CD4-positive, CD25-positive, alpha-beta regulatory T cell (primary cell): Measurements from ENCODE around the gene MADD. TPM values are rescaled to one million over a fixed set of nuclear protein-coding genes. Genes with fewer than 3 reads are reported as not detected.

Experiments
- ATAC-seq, 2 donors: fragments of 150-1000 bp; cut with Tn5 transposase; one replicate each; pipeline ENCODE4 v1.10.0; 2021; ENCODE audit warnings: low read depth in 2 of 2, moderate number of reproducible peaks in 2 of 2, moderate library complexity in 1 of 2
- DNase-seq, 3 donors: peaks; one replicate each; pipeline versions ENCODE4 v3.0.0 to v3.0.0-alpha.2; 2012 to 2022; ENCODE audit warnings: mixed read lengths in 1 of 3
- H3K27ac ChIP-seq: one replicate; pipeline ENCODE4 v1.7.0; 2013; ENCODE audit warnings: mild to moderate bottlenecking, low read length; ENCODE audit not compliant: insufficient read depth, poor library complexity, severe bottlenecking
- H3K27me3 ChIP-seq: one replicate; pipeline ENCODE4 v1.7.0; 2013; ENCODE audit warnings: low read length; ENCODE audit not compliant: control insufficient read depth, insufficient read depth
- H3K36me3 ChIP-seq: one replicate; pipeline ENCODE4 v1.7.0; 2013; ENCODE audit warnings: mild to moderate bottlenecking, low read length, moderate library complexity; ENCODE audit not compliant: control insufficient read depth, insufficient read depth
- H3K4me1 ChIP-seq: 2 replicates; pipeline ENCODE4 v1.7.0; 2013; ENCODE audit warnings: mild to moderate bottlenecking, low read length; ENCODE audit not compliant: insufficient read depth, control insufficient read depth, poor library complexity, severe bottlenecking
- H3K4me3 ChIP-seq: one replicate; pipeline ENCODE4 v1.7.0; 2013; ENCODE audit warnings: low read depth, mild to moderate bottlenecking, low read length, moderate library complexity
- H3K9me3 ChIP-seq, 2 experiments: 1 replicate in 1 of 2; 2 replicates in 1 of 2; pipeline ENCODE4 v1.7.0; 2013; ENCODE audit warnings: low read length in 2 of 2, mild to moderate bottlenecking in 1 of 2, moderate library complexity in 1 of 2; ENCODE audit not compliant: control insufficient read depth in 2 of 2
- H3K27ac Mint-ChIP-seq, 3 donors: one replicate each; pipeline ENCODE4 v1.8.0; 2020 to 2022; ENCODE audit warnings: mild to moderate bottlenecking in 3 of 3, mixed read lengths in 3 of 3, moderate library complexity in 2 of 3
- H3K27me3 Mint-ChIP-seq: one replicate; pipeline ENCODE4 v1.8.0; 2022; ENCODE audit warnings: mild to moderate bottlenecking, mixed read lengths
- H3K36me3 Mint-ChIP-seq: one replicate; pipeline ENCODE4 v1.8.0; 2020; ENCODE audit warnings: mixed read lengths
- H3K4me1 Mint-ChIP-seq, 4 donors: one replicate each; pipeline ENCODE4 v1.8.0; 2020 to 2022; ENCODE audit warnings: mixed read lengths in 4 of 4, mild to moderate bottlenecking in 1 of 4
- H3K4me3 Mint-ChIP-seq, 4 donors: one replicate each; pipeline ENCODE4 v1.8.0; 2020 to 2022; ENCODE audit warnings: mild to moderate bottlenecking in 4 of 4, mixed read lengths in 4 of 4, moderate library complexity in 3 of 4
- H3K9me3 Mint-ChIP-seq, 7 donors: one replicate each; pipeline ENCODE4 v1.8.0; 2020 to 2022; ENCODE audit warnings: mixed read lengths in 7 of 7, mild to moderate bottlenecking in 3 of 7, moderate library complexity in 2 of 7
- polyA plus RNA-seq, 4 donors: library from polyadenylated mRNA; unstranded; fragments of 300-500 nt; fragmentation: Illumina TruSeq; gene quantifications; one replicate each; pipeline ENCODE4 v1.2.3, GENCODE V29; 2021
- total RNA-seq: library from RNA; stranded (reverse); gene quantifications from one replicate; pipeline ENCODE4 v1.2.3, GENCODE V29; 2022

MADD gene
- total and polyA plus RNA-seq, 5 donors from 2014 or later: 17.8 to 179 (median 25.5) TPM

GRCh38 chr11:47354913-47355282, 85.0 kb downstream of the MADD start:
- H3K36me3 ChIP-seq: no peaks in the 10 kb centered on the region
- peaks cover 0 to 7% (median 2%) of the 10 kb centered on the region in 4 donors for H3K4me1 Mint-ChIP-seq
- H3K27ac Mint-ChIP-seq: no peak overlapping the region

DNA sequence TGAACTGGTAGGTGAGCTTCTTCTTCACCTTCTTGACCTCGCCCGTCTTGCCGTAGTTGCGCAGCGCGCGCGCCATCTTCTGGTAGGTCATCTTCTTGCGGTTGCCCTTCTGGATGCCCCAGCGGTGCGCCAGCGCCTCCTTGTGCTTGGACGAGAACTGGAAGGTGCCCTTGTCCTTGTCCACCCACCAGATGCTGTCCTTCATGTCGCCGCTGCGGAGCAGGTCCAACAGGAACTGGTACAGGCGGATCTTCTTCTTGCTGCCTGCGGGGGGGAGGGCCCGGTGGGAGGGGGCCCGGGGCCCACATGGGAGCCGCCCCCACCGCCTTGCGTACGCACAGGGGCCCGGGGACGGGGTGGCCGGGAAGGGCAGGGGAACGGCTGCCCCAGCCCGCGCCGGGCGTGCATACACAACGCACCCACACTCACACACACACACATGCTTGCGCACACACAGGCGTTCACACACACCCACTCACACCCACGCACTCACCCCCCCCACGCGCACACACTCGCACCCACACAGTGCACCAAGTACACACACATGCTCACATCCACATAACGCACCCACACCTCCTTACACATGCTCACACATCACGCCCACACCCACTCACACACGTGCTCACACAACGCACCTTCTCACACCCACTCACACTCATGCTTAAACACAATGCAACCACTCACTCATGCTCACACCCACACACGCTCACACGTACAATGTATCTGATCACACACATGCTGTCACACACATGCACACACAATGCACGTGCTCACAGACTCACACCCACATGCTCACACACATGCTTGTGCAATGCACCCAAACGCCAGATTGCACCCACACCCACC, 85.6 kb downstream of the MADD start:
- no peaks in the 10 kb centered on the region for H3K9me3 ChIP-seq
- Mint-ChIP-seq H3K36me3 (no peaks in the 10 kb centered on the region), H3K4me1 (peaks cover 0 to 7% (median 2%) of the 10 kb centered on the region in 4 donors), H3K27ac (no peak overlapping the region), H3K27me3 (no peaks in the 10 kb centered on the region), H3K4me3 (no peak overlapping the region), H3K9me3 (no peaks in the 10 kb centered on the region)
- peak in 1 of 3 donors; percentile 38 for DNase-seq
- H3K4me1 ChIP-seq: no peaks in the 10 kb centered on the region
- H3K4me3 ChIP-seq: no peak overlapping the region
- ATAC-seq: no peak
- H3K27ac ChIP-seq: no peak overlapping the region
- no peaks in the 10 kb centered on the region for H3K36me3 ChIP-seq
- H3K27me3 ChIP-seq: no peaks in the 10 kb centered on the region

More at GRCh38 chr11:47354913-47355282, 85.0 kb downstream of the MADD start:
- no peaks in the 10 kb centered on the region for H3K9me3 ChIP-seq
- Mint-ChIP-seq H3K9me3 (no peaks in the 10 kb centered on the region), H3K4me3 (no peak overlapping the region), H3K27me3 (no peaks in the 10 kb centered on the region), H3K36me3 (no peaks in the 10 kb centered on the region)
- H3K27me3 ChIP-seq: no peaks in the 10 kb centered on the region
- ATAC-seq: no peak
- H3K27ac ChIP-seq: no peak overlapping the region
- no peak for DNase-seq
- H3K4me1 ChIP-seq: no peaks in the 10 kb centered on the region
- H3K4me3 ChIP-seq: no peak overlapping the region

GRCh38 chr11:47356129-47356997, 86.4 kb downstream of the MADD start:
- Mint-ChIP-seq H3K27ac (no peak overlapping the region), H3K4me1 (peaks cover 0 to 9% (median 2%) of the 10 kb centered on the region in 4 donors)
- no peak for DNase-seq

GRCh38 chr11:47356998-47357329, 87.0 kb downstream of the MADD start:
- H3K4me1 Mint-ChIP-seq: peaks cover 0 to 9% (median 2%) of the 10 kb centered on the region in 4 donors
- no peaks in the 10 kb centered on the region for H3K36me3 ChIP-seq
- no peak overlapping the region for H3K27ac Mint-ChIP-seq
- no peaks in the 10 kb centered on the region for H3K27me3 Mint-ChIP-seq
- DNase-seq: no peak
- H3K9me3 Mint-ChIP-seq: no peaks in the 10 kb centered on the region
- no peak overlapping the region for H3K4me3 ChIP-seq
- no peak overlapping the region for H3K4me3 Mint-ChIP-seq
- no peaks in the 10 kb centered on the region for H3K27me3 ChIP-seq
- H3K27ac ChIP-seq: no peak overlapping the region
- H3K36me3 Mint-ChIP-seq: no peaks in the 10 kb centered on the region
- no peak for ATAC-seq
- no peaks in the 10 kb centered on the region for H3K4me1 ChIP-seq
- H3K9me3 ChIP-seq: no peaks in the 10 kb centered on the region

More at GRCh38 chr11:47356129-47356997, 86.4 kb downstream of the MADD start:
- Histone ChIP-seq H3K27me3 (no peaks in the 10 kb centered on the region), H3K9me3 (no peaks in the 10 kb centered on the region), H3K36me3 (no peaks in the 10 kb centered on the region), H3K27ac (no peak overlapping the region), H3K4me3 (no peak overlapping the region), H3K4me1 (no peaks in the 10 kb centered on the region)
- no peaks in the 10 kb centered on the region for H3K9me3 Mint-ChIP-seq
- H3K36me3 Mint-ChIP-seq: no peaks in the 10 kb centered on the region
- no peaks in the 10 kb centered on the region for H3K27me3 Mint-ChIP-seq
- H3K4me3 Mint-ChIP-seq: no peak overlapping the region
- ATAC-seq: no peak

- H3K9me3 ChIP-seq: no peaks in the 10 kb centered on the region
- H3K9me3 Mint-ChIP-seq: no peaks in the 10 kb centered on the region
- H3K36me3 Mint-ChIP-seq: no peaks in the 10 kb centered on the region
- no peak overlapping the region for H3K4me3 Mint-ChIP-seq
- H3K27me3 ChIP-seq: no peaks in the 10 kb centered on the region
- H3K27ac Mint-ChIP-seq: no peak overlapping the region
- H3K36me3 ChIP-seq: no peaks in the 10 kb centered on the region
- no peak overlapping the region for H3K4me3 ChIP-seq
- no peaks in the 10 kb centered on the region for H3K4me1 ChIP-seq
- H3K27ac ChIP-seq: no peak overlapping the region
- ATAC-seq (no peak), DNase-seq (no peak)
- H3K4me1 Mint-ChIP-seq: peaks cover 0 to 9% (median 2%) of the 10 kb centered on the region in 4 donors
- no peaks in the 10 kb centered on the region for H3K27me3 Mint-ChIP-seq
Measured at GRCh38 chr11:47357985-47358730, 88.2 kb downstream of the MADD start.

GRCh38 chr11:47358731-47359051, 88.8 kb downstream of the MADD start:
- no peak overlapping the region for H3K4me3 ChIP-seq
- Mint-ChIP-seq H3K9me3 (no peaks in the 10 kb centered on the region), H3K27ac (no peak overlapping the region), H3K4me3 (no peak overlapping the region), H3K4me1 (peaks cover 0 to 9% (median 2%) of the 10 kb centered on the region in 4 donors), H3K27me3 (no peaks in the 10 kb centered on the region), H3K36me3 (no peaks in the 10 kb centered on the region)
- no peaks in the 10 kb centered on the region for H3K4me1 ChIP-seq
- H3K9me3 ChIP-seq: no peaks in the 10 kb centered on the region
- no peaks in the 10 kb centered on the region for H3K27me3 ChIP-seq
- no peak for DNase-seq
- no peaks in the 10 kb centered on the region for H3K36me3 ChIP-seq
- no peak for ATAC-seq
- H3K27ac ChIP-seq: no peak overlapping the region

GRCh38 chr11:47359162-47359561, 89.2 kb downstream of the MADD start:
- Mint-ChIP-seq H3K27me3 (no peaks in the 10 kb centered on the region), H3K36me3 (no peaks in the 10 kb centered on the region), H3K4me1 (peaks cover 0 to 9% (median 2%) of the 10 kb centered on the region in 4 donors), H3K27ac (peak overlapping the region in 1 of 3 donors; percentile 58), H3K4me3 (peak overlapping the region in 1 of 4 donors; percentile 9), H3K9me3 (no peaks in the 10 kb centered on the region)
- no peak overlapping the region for H3K27ac ChIP-seq
- H3K36me3 ChIP-seq: no peaks in the 10 kb centered on the region
- H3K9me3 ChIP-seq: no peaks in the 10 kb centered on the region
- no peak for DNase-seq
- no peak for ATAC-seq
- H3K4me3 ChIP-seq: no peak overlapping the region
- no peaks in the 10 kb centered on the region for H3K27me3 ChIP-seq
- H3K4me1 ChIP-seq: no peaks in the 10 kb centered on the region
